GM10248 (cell line): Measurements from ENCODE around the gene ATP6V0A1.
"Not testable (repeated sequence)": the region's sequence is repeated elsewhere in the genome, so short reads cannot be mapped to it uniquely, and the experiment has no call there.

Experiments used
- CTCF ChIA-PET: fragments of 300-600 bp; sonication (Branson Sonifier 250); formaldehyde crosslinking; extraction: SDS; loops from one replicate; lab custom pipeline; 2021; ENCODE audit warnings: antibody characterized with exemption; lab: Yijun Ruan, JAX
- POLR2A ChIA-PET: fragments of 350-650 bp; sonication (Branson Sonifier 250); formaldehyde crosslinking; extraction: SDS; loops from one replicate; lab custom pipeline; 2020; ENCODE audit warnings: antibody characterized with exemption; lab: Yijun Ruan, JAX
- DNase-seq: peaks from one replicate; pipeline ENCODE4 v3.0.0; 2012; ENCODE audit errors: extremely low spot score
- TF ChIP-seq, protein P1 (sequence below): IDR thresholded peaks from 2 replicates; pipeline ENCODE4 v1.5.1; 2012; ENCODE audit warnings: mild to moderate bottlenecking, low read depth; ENCODE audit errors: extremely low read depth, missing control alignments, control extremely low read depth

The ATP6V0A1 gene

DNA sequence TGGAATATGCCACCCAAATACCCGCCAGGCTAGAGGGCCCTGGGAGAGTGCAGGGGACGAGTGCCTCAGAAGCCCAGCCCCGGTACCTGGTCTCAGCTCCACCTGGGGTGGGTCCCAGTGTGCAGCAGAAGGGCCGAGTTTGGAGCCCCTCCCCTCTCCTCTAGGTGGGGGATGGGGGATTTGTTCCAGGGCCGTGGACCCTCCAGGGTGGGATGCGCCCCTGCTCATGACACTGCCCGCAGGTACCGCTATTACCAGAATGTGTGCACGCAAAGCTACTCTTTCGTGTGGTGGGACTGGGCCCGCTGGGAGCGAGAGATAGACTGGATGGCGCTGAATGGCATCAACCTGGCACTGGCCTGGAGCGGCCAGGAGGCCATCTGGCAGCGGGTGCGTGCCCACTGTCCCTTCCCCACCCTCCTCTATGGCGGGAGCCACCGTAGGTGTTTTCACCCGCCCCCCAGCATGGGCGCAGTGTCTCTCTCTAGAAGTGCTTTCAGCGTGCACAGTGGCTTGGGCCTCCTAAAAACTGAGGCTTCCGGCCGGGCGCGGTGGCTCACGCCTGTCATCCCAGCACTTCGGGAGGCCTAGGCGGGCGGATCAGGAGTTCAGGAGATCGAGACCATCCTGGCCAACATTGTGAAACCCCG lies 78.6 kb downstream of the ATP6V0A1 start:
- no peak for DNase-seq
- CTCF ChIA-PET: interaction anchor here (1.8 to 2.5 kb wide), 2 partner anchors 10 to 11 kb away, joined by 11 to 12 read pairs; no protein-coding TSS in a partner anchor
- TF ChIP-seq, protein P1, sequence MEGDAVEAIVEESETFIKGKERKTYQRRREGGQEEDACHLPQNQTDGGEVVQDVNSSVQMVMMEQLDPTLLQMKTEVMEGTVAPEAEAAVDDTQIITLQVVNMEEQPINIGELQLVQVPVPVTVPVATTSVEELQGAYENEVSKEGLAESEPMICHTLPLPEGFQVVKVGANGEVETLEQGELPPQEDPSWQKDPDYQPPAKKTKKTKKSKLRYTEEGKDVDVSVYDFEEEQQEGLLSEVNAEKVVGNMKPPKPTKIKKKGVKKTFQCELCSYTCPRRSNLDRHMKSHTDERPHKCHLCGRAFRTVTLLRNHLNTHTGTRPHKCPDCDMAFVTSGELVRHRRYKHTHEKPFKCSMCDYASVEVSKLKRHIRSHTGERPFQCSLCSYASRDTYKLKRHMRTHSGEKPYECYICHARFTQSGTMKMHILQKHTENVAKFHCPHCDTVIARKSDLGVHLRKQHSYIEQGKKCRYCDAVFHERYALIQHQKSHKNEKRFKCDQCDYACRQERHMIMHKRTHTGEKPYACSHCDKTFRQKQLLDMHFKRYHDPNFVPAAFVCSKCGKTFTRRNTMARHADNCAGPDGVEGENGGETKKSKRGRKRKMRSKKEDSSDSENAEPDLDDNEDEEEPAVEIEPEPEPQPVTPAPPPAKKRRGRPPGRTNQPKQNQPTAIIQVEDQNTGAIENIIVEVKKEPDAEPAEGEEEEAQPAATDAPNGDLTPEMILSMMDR: no peak
- POLR2A ChIA-PET: interaction anchor here (0.7 to 1.3 kb wide), 4 partner anchors 10 to 148 kb away, joined by 3 to 4 read pairs (median 3); partner anchors contain the start of gene STAT3

DNA sequence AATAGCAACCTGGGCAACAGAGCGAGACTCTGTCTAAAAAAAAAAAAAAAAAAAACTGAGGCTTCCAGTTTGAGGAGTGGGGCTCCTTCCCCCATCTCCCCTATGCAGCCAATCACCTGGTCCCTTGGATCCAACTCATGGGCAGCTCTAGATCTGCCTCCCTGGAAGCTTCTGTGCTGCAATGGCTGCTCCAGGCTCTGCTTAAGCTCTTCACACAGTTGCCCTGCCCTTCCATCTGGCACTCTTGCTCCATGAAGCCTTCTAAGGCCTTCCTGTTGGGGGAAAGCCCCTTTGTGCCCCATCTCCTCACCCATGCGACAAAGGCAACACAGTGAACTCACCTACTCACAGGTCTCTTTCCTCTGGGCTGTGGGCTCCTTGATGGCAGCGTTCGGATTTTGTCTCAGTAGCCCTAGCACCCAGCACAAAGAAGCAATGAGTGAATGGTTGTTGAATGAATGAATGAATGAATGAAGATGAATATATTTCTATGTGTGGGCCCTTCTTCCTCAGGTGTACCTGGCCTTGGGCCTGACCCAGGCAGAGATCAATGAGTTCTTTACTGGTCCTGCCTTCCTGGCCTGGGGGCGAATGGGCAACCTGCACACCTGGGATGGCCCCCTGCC lies 79.3 kb downstream of the ATP6V0A1 start:
- TF ChIP-seq, protein P1: no peak
- no peak for DNase-seq
- POLR2A ChIA-PET: no interaction called here
- CTCF ChIA-PET: no interaction called here

DNA sequence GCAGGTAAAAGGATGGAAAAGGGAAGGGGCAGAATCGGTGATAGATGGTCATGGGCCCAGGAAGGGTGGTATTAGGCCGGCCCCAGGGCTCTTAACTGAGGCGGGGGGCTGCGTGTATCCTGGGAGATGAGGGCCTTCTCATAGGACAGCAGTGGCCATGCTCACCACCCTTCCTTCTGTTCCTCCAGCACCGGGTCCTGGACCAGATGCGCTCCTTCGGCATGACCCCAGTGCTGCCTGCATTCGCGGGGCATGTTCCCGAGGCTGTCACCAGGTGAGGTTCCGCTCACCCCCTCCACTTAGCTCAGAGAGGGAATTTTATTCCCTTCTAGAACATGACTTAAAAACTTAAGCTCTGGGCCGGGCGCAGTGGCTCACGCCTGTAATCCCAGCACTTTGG lies 79.8 kb downstream of the ATP6V0A1 start:
- CTCF ChIA-PET: interaction anchor here (0.9 kb wide), 1 partner anchor 10 kb away, joined by 4 read pairs; no protein-coding TSS in a partner anchor
- POLR2A ChIA-PET: no interaction called here
- TF ChIP-seq, protein P1: no peak
- no peak for DNase-seq

DNA sequence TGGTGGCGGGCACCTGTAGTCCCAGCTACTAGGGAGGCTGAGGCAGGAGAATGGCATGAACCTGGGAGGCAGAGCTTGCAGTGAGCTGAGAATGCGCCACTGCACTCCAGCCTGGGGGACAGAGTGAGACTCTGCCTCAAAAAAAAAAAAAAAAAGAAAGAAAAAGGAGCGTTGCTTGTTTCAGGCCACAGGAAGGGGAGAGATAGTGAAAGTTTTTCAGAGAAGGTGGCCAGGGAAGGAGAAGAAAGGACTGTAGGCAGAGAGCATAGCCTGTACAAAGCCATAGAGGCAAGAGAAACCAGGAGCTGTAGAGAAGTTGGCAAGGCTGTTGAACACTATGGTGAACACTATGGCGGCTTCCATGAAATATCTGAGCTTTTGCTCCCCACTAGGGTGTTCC lies 81.9 kb downstream of the ATP6V0A1 start:
- POLR2A ChIA-PET, DNase-seq: not testable (repeated sequence)
- CTCF ChIA-PET: interaction anchor here (0.9 to 2.2 kb wide), 2 partner anchors 13 to 284 kb away, joined by 3 to 6 read pairs; partner anchors contain the start of gene BECN1

DNA sequence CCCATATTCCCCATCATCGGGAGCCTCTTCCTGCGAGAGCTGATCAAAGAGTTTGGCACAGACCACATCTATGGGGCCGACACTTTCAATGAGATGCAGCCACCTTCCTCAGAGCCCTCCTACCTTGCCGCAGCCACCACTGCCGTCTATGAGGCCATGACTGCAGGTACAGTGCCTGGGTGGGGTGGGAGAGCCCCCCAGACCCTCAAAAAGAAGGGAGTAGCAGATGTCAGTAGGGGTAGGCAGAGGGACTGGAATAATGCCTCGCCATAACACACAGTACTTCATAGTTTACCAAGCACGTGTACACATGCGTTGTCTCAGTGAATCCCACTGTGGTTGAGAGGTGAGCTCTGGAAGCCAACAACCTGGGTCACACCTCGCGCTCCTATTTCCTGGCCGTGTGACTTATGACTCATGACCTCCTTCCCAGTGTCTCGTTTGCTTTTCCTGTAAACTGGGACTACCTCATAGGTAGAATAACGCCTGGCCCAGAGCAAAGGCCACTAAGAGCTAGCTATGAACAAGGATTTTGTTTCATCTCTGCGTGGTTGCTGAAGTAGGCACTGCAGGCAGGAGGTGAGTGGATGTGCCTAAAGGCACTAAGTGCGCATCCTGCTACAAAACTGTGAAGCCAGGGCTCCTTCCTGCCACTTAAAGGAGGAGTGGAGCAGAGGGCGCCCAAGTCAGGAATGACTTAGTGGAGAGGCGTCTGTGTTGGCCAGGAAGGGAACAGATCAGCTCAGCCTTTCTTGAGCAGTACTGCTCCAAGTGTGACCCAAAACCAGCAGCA lies 82.6 kb downstream of the ATP6V0A1 start:
- DNase-seq: no peak
- CTCF ChIA-PET: interaction anchor here (0.9 to 2.2 kb wide), 4 partner anchors 11 to 283 kb away, joined by 3 to 6 read pairs (median 3); partner anchors contain the start of gene BECN1
- TF ChIP-seq, protein P1: no peak
- POLR2A ChIA-PET: no interaction called here

DNA sequence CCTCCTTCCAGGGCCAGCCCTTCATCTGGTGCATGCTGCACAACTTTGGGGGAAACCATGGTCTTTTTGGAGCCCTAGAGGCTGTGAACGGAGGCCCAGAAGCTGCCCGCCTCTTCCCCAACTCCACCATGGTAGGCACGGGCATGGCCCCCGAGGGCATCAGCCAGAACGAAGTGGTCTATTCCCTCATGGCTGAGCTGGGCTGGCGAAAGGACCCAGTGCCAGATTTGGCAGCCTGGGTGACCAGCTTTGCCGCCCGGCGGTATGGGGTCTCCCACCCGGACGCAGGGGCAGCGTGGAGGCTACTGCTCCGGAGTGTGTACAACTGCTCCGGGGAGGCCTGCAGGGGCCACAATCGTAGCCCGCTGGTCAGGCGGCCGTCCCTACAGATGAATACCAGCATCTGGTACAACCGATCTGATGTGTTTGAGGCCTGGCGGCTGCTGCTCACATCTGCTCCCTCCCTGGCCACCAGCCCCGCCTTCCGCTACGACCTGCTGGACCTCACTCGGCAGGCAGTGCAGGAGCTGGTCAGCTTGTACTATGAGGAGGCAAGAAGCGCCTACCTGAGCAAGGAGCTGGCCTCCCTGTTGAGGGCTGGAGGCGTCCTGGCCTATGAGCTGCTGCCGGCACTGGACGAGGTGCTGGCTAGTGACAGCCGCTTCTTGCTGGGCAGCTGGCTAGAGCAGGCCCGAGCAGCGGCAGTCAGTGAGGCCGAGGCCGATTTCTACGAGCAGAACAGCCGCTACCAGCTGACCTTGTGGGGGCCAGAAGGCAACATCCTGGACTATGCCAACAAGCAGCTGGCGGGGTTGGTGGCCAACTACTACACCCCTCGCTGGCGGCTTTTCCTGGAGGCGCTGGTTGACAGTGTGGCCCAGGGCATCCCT lies 84.8 kb downstream of the ATP6V0A1 start:
- no peak for DNase-seq
- POLR2A ChIA-PET: interaction anchor here (0.6 kb wide), 1 partner anchor 216 kb away, joined by 4 read pairs; no protein-coding TSS in a partner anchor
- TF ChIP-seq, protein P1: no peak

More for the DNA sequence above, 84.8 kb downstream of the ATP6V0A1 start:
- CTCF ChIA-PET: interaction anchor here (1.1 kb wide), 1 partner anchor 35 kb away, joined by 3 read pairs; no protein-coding TSS in a partner anchor
